ENCODE results near the gene COTL1. TPM values are rescaled to one million over a fixed set of nuclear protein-coding genes. Genes with fewer than 3 reads are reported as not detected.

The COTL1 gene
- total and polyA plus RNA-seq, 2 donors, result 117 to 145 TPM

DNA sequence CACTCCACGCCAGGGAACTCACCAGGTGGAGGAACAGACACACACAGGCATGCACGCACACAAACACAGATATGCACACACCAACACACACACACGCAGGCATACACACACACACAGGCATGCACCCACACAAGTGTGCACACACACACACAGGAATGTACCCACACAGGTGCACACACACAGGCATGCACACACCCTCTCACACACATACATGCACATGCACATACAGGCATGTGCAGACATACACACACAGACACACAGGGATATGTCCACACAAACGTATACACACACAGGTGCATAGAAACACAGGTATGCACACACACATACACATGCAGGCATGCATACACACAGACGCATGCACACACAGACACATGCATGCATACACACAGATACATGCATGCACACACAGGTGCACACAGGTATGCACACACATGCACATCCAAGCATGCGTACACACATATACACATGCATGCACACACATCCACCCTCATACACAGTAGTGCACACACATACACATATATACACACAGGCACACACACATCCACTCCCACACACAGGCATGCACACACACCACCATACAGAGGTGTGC lies 39.2 kb downstream of the COTL1 start:
- Histone ChIP-seq H3K4me1 (ENCODE audit: control insufficient read depth in 2 of 2, insufficient read depth in 2 of 2, low read length in 2 of 2) (peaks cover 0 to 3% of the 10 kb centered on the region in 2 donors), H3K4me3 (ENCODE audit: low read length in 2 of 2) (no peak overlapping the region), H3K9me3 (ENCODE audit: control insufficient read depth in 2 of 2, insufficient read depth in 1 of 2, low read length in 1 of 2) (no peaks in the 10 kb centered on the region), H3K27me3 (ENCODE audit: control insufficient read depth in 2 of 2, insufficient read depth in 1 of 2, low read length in 1 of 2) (no peaks in the 10 kb centered on the region), H3K27ac (ENCODE audit: low read depth in 1 of 2, low read length in 1 of 2) (no peak overlapping the region), H3K36me3 (ENCODE audit: control insufficient read depth in 2 of 2, insufficient read depth in 2 of 2, low read length in 1 of 2) (peaks cover 2 to 5% of the 10 kb centered on the region in 2 donors)
- no peak for DNase-seq (ENCODE audit: low read depth in 6 of 9, low spot score in 9 of 9)
- WGBS, result 98% methylated on average over 6 of the region's 6 CpGs

- no peak overlapping the region for H3K27ac ChIP-seq (ENCODE audit: low read depth in 1 of 2, low read length in 1 of 2)
- peaks cover 0 to 2% of the 10 kb centered on the region in 2 donors for H3K36me3 ChIP-seq (ENCODE audit: control insufficient read depth in 2 of 2, insufficient read depth in 2 of 2, low read length in 1 of 2)
- DNase-seq (ENCODE audit: low read depth in 6 of 9, low spot score in 9 of 9), result no peak
- H3K9me3 ChIP-seq (ENCODE audit: control insufficient read depth in 2 of 2, insufficient read depth in 1 of 2, low read length in 1 of 2), result no peaks in the 10 kb centered on the region
- H3K4me1 ChIP-seq (ENCODE audit: control insufficient read depth in 2 of 2, insufficient read depth in 2 of 2, low read length in 2 of 2), result peaks cover 0 to 3% of the 10 kb centered on the region in 2 donors
- no peak overlapping the region for H3K4me3 ChIP-seq (ENCODE audit: low read length in 2 of 2)
- 95% methylated on average over 15 of the region's 15 CpGs for WGBS
- H3K27me3 ChIP-seq (ENCODE audit: control insufficient read depth in 2 of 2, insufficient read depth in 1 of 2, low read length in 1 of 2), result no peaks in the 10 kb centered on the region
Observed at GRCh38 chr16:84577034-84577803, 40.7 kb downstream of the COTL1 start.

- DNase-seq (ENCODE audit: low read depth in 6 of 9, low spot score in 9 of 9), result no peak
- Histone ChIP-seq H3K4me1 (ENCODE audit: control insufficient read depth in 2 of 2, insufficient read depth in 2 of 2, low read length in 2 of 2) (peaks cover 0 to 3% of the 10 kb centered on the region in 2 donors), H3K9me3 (ENCODE audit: control insufficient read depth in 2 of 2, insufficient read depth in 1 of 2, low read length in 1 of 2) (peaks cover 0 to 12% of the 10 kb centered on the region in 2 donors), H3K4me3 (ENCODE audit: low read length in 2 of 2) (no peak overlapping the region), H3K36me3 (ENCODE audit: control insufficient read depth in 2 of 2, insufficient read depth in 2 of 2, low read length in 1 of 2) (peaks cover 0 to 2% of the 10 kb centered on the region in 2 donors), H3K27ac (ENCODE audit: low read depth in 1 of 2, low read length in 1 of 2) (no peak overlapping the region), H3K27me3 (ENCODE audit: control insufficient read depth in 2 of 2, insufficient read depth in 1 of 2, low read length in 1 of 2) (no peaks in the 10 kb centered on the region)
- 92% methylated on average over 7 of the region's 7 CpGs for WGBS
Observed at GRCh38 chr16:84575914-84576313, 42.0 kb downstream of the COTL1 start.

GRCh38 chr16:84574191-84574590 lies 43.7 kb downstream of the COTL1 start:
- H3K9me3 ChIP-seq (ENCODE audit: control insufficient read depth in 2 of 2, insufficient read depth in 1 of 2, low read length in 1 of 2), result peaks cover 0 to 16% of the 10 kb centered on the region in 2 donors
- WGBS, result 89% methylated on average over 12 of the region's 12 CpGs
- H3K27me3 ChIP-seq (ENCODE audit: control insufficient read depth in 2 of 2, insufficient read depth in 1 of 2, low read length in 1 of 2), result no peaks in the 10 kb centered on the region
- no peak overlapping the region for H3K4me3 ChIP-seq (ENCODE audit: low read length in 2 of 2)
- H3K27ac ChIP-seq (ENCODE audit: low read depth in 1 of 2, low read length in 1 of 2), result no peak overlapping the region
- peaks cover 0 to 5% of the 10 kb centered on the region in 2 donors for H3K4me1 ChIP-seq (ENCODE audit: control insufficient read depth in 2 of 2, insufficient read depth in 2 of 2, low read length in 2 of 2)
- peaks cover 0 to 2% of the 10 kb centered on the region in 2 donors for H3K36me3 ChIP-seq (ENCODE audit: control insufficient read depth in 2 of 2, insufficient read depth in 2 of 2, low read length in 1 of 2)
- DNase-seq (ENCODE audit: low read depth in 6 of 9, low spot score in 9 of 9), result no peak

DNA sequence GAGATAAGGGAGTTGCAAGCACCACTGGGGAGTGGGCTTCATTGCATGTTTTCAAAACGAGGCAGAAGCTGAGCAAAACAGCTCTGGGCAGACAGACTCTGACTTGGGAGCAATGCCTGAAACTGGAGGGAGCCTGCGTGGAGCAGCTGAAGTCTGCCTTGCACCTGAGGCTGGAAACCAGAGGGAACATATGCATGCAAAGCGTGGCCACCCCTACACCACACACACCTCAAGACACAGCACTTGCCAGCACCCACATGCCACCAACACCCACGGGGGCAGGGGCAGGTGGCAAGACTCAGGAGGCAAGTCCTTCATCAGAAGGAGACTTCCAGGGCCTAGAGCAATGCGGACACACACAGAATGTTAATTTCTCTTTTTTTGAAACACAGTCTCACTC lies 45.8 kb downstream of the COTL1 start:
- Histone ChIP-seq H3K36me3 (ENCODE audit: control insufficient read depth in 2 of 2, insufficient read depth in 2 of 2, low read length in 1 of 2) (no peaks in the 10 kb centered on the region), H3K4me1 (ENCODE audit: control insufficient read depth in 2 of 2, insufficient read depth in 2 of 2, low read length in 2 of 2) (peaks cover 0 to 5% of the 10 kb centered on the region in 2 donors), H3K27me3 (ENCODE audit: control insufficient read depth in 2 of 2, insufficient read depth in 1 of 2, low read length in 1 of 2) (no peaks in the 10 kb centered on the region), H3K27ac (ENCODE audit: low read depth in 1 of 2, low read length in 1 of 2) (peak overlapping the region in 1 of 2 donors; percentile 20), H3K9me3 (ENCODE audit: control insufficient read depth in 2 of 2, insufficient read depth in 1 of 2, low read length in 1 of 2) (peaks cover 0 to 16% of the 10 kb centered on the region in 2 donors), H3K4me3 (ENCODE audit: low read length in 2 of 2) (no peak overlapping the region)
- WGBS, result 76% methylated on average over 5 of the region's 5 CpGs
- DNase-seq (ENCODE audit: low read depth in 6 of 9, low spot score in 9 of 9), result no peak

DNA sequence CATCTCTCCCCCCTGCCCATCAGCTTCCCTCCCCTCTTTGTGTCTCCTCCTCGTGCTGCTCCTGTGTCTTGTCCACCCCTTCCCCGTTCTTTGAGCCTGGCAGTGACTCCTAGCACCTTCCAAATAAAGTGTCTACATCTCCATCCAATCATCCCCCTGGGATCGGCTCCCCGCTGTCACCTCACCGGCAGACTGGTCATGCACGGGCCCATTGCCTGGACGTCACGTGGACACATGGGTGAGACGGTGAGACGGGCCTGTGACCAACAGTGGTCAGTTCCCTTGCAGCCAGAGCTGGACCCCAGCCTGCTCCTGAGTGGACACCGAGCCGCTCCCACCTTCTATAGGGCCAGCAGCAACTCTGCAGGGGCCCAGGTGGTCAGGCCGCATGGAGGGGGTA lies 46.4 kb downstream of the COTL1 start:
- Histone ChIP-seq H3K27me3 (ENCODE audit: control insufficient read depth in 2 of 2, insufficient read depth in 1 of 2, low read length in 1 of 2) (no peaks in the 10 kb centered on the region), H3K4me3 (ENCODE audit: low read length in 2 of 2) (no peak overlapping the region), H3K27ac (ENCODE audit: low read depth in 1 of 2, low read length in 1 of 2) (no peak overlapping the region), H3K9me3 (ENCODE audit: control insufficient read depth in 2 of 2, insufficient read depth in 1 of 2, low read length in 1 of 2) (peaks cover 0 to 16% of the 10 kb centered on the region in 2 donors), H3K36me3 (ENCODE audit: control insufficient read depth in 2 of 2, insufficient read depth in 2 of 2, low read length in 1 of 2) (peaks cover under 1% of the 10 kb centered on the region in 2 donors), H3K4me1 (ENCODE audit: control insufficient read depth in 2 of 2, insufficient read depth in 2 of 2, low read length in 2 of 2) (peaks cover 0 to 3% of the 10 kb centered on the region in 2 donors)
- no peak for DNase-seq (ENCODE audit: low read depth in 6 of 9, low spot score in 9 of 9)
- WGBS, result 97% methylated on average over 13 of the region's 13 CpGs

DNA sequence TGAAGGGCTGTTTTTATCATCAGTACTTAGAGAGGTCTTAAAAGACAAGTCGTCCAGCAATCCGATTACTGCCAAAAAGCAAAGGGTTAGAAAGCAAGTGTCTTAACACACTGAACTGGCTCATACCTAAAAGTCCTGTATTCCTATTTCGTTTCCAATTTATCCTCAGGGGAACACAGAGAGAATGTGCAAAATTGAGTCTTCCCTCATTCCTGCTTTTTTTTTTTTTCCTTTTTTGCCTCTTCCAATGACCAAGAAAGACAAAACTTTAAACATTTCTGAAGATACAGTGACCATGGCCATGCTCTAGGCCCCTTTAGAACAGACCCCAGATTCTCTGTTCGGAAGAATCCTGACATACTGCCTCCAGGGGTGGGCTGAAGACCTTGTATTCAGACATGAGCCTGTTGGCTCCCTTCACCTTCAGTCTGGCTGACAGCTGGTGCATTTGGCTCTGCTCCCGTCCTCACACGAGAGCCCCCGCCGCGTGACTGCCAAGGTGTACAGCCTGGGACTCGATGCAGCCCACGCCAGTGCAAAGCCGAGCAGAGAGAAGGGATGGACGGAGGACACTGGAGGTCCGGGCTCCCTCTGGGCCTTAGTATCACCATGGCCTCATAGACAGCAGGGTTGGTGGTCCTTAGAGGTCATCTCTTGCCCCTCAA lies 47.0 kb downstream of the COTL1 start:
- no peak for DNase-seq (ENCODE audit: low read depth in 6 of 9, low spot score in 9 of 9)
- WGBS, result 98% methylated on average over 14 of the region's 14 CpGs
- Histone ChIP-seq H3K27me3 (ENCODE audit: control insufficient read depth in 2 of 2, insufficient read depth in 1 of 2, low read length in 1 of 2) (no peaks in the 10 kb centered on the region), H3K36me3 (ENCODE audit: control insufficient read depth in 2 of 2, insufficient read depth in 2 of 2, low read length in 1 of 2) (peaks cover 3 to 7% of the 10 kb centered on the region in 2 donors), H3K4me1 (ENCODE audit: control insufficient read depth in 2 of 2, insufficient read depth in 2 of 2, low read length in 2 of 2) (peaks cover 0 to 2% of the 10 kb centered on the region in 2 donors), H3K27ac (ENCODE audit: low read depth in 1 of 2, low read length in 1 of 2) (no peak overlapping the region), H3K4me3 (ENCODE audit: low read length in 2 of 2) (no peak overlapping the region), H3K9me3 (ENCODE audit: control insufficient read depth in 2 of 2, insufficient read depth in 1 of 2, low read length in 1 of 2) (peaks cover 0 to 16% of the 10 kb centered on the region in 2 donors)

DNA sequence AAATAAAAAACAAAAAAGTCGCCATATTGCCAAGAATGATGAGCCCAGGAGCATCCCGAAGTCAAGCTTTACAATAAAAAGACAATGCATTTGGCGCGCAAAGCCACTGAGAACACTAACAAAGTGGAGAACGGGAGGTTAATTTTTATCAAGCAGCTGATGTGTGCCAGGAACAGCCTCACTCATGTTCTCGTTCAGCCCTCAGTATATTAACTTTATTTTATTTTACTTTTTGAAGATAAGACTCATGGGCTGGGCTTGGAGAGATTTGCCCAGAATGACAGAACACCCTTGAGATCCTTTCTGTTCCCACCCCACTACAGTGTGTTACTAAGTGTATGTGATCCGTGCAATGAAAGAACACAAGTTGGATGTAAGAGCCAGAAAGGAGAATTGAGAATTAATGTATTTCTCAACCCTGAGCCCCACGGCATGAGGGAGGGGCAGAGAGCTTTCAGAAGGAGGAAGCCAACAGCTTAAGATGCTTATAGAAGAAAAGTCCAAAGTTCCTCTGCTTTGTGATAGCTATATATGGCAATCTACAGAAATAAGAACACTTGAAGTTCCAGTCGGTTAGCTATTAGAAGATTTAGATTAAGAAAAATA lies 48.4 kb downstream of the COTL1 start:
- 92% methylated on average over 9 of the region's 9 CpGs for WGBS
- Histone ChIP-seq H3K36me3 (ENCODE audit: control insufficient read depth in 2 of 2, insufficient read depth in 2 of 2, low read length in 1 of 2) (peaks cover 3 to 11% of the 10 kb centered on the region in 2 donors), H3K4me3 (ENCODE audit: low read length in 2 of 2) (no peak overlapping the region), H3K27ac (ENCODE audit: low read depth in 1 of 2, low read length in 1 of 2) (no peak overlapping the region), H3K27me3 (ENCODE audit: control insufficient read depth in 2 of 2, insufficient read depth in 1 of 2, low read length in 1 of 2) (no peaks in the 10 kb centered on the region), H3K9me3 (ENCODE audit: control insufficient read depth in 2 of 2, insufficient read depth in 1 of 2, low read length in 1 of 2) (peaks cover 0 to 16% of the 10 kb centered on the region in 2 donors), H3K4me1 (ENCODE audit: control insufficient read depth in 2 of 2, insufficient read depth in 2 of 2, low read length in 2 of 2) (peaks cover 0 to 2% of the 10 kb centered on the region in 2 donors)
- DNase-seq (ENCODE audit: low read depth in 6 of 9, low spot score in 9 of 9), result no peak
